ENCODE measurements around the gene GLCCI1. TPM values are rescaled to one million over a fixed set of nuclear protein-coding genes. Genes with fewer than 3 reads are reported as not detected.

The GLCCI1 gene
- 1 to 10 TPM; 6.9 to 9.0 TPM for total RNA-seq

DNA sequence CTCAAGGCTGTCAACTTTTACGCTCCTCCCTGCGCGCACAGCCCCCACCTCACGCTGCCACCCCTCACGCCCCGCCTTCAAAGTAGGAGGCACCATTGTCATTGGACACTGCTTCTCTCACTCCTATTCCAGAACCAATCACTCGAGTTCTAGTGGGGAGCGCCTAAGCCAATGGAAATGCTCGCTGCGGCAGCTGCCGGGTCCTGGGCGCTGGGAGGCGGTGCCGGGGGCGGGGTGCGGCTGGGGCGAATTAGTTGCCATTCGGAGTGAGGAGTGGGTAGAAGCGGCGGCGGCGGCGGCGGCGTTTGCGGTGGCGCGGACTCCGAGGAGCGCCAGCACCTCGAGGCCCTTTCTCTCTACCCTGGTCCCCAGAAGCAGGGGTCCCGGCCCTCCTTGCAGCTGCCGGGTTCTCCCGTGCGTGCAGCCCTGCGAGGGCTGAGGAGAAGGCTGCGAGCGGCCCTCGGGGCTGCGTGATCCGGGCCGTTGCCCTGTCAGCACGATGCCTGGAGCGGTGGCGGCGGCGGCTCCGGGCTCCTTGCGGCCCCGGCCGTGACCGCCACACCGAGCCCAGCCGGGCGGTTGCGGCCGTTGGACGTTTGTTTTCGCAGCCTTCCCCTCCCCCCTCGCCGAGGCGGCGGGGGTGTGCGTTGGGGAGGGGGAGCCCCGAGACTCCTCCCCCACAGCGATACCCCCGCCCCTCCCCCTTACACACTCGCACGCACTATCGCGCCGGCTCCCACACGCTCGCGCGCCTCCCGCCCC lies at the start of gene GLCCI1:
TSS of gene GLCCI1 (plus strand) at position 253 of the 762 bp plus-strand sequence. CDS start 555 bp downstream, outside the sequence.
- Mint-ChIP-seq H3K27me3 (peaks cover 3% of the 10 kb centered on the region), H3K4me3 (peak within 1 kb of the TSS; percentile 99), H3K36me3 (no peaks in the 10 kb centered on the region), H3K9me3 (no peaks in the 10 kb centered on the region), H3K27ac (peak within 1 kb of the TSS; percentile 90), H3K4me1 (peaks cover 19% of the 10 kb centered on the region)
- DNase-seq, result peak; percentile 97

DNA sequence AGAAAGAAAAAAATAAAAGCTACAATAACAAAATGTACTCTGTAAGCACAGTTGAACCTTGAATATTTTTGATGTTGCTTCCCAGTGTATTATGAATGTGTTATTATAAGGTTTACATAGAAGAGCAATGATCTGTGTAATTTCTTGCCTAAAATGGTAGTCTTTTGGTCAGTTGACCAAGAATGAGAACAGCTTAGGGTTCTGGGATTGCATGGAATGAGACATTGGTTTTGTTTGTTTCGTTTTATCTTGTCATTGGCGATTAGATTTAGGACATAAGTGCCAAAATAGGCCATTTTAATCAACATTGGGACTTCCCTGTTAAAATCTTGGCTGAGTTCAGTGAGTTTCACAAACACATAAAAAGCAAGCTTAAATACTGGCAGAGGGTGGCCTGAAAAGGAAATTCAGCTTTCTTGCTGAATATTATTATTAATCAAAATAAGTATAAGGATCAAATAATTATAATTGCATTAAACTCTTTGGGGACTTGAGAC lies 49.1 kb upstream of the GLCCI1 start:
- H3K27me3 Mint-ChIP-seq, result no peaks in the 10 kb centered on the region
- peaks cover 14% of the 10 kb centered on the region for H3K4me1 Mint-ChIP-seq
- no peaks in the 10 kb centered on the region for H3K9me3 Mint-ChIP-seq
- H3K27ac Mint-ChIP-seq, result no peak overlapping the region
- DNase-seq, result no peak
- no peak overlapping the region for H3K4me3 Mint-ChIP-seq
- peaks cover under 1% of the 10 kb centered on the region for H3K36me3 Mint-ChIP-seq

DNA sequence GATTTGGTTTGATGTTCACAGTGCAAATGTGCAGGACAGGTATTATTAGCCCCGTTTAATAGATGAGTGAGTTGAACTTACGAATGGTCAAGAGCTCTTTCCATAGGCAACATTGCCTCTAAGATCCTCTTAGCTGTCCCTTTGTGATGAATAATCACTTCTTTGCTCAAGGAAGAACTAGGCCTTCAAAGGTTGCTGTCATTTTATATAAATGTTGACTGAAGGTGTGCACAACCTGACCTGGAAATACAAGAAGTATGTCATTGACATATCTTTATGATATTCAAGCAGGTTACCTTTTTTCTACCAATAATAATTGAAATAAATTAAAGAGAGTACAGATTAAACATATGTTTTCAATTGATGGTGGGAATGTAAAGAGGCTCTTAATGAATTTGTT lies 48.5 kb upstream of the GLCCI1 start:
- DNase-seq, result no peak
- H3K27ac Mint-ChIP-seq, result no peak overlapping the region
- H3K4me1 Mint-ChIP-seq, result peaks cover 14% of the 10 kb centered on the region
- H3K36me3 Mint-ChIP-seq, result peaks cover 1% of the 10 kb centered on the region
- H3K4me3 Mint-ChIP-seq, result no peak overlapping the region
- H3K9me3 Mint-ChIP-seq, result no peaks in the 10 kb centered on the region
- H3K27me3 Mint-ChIP-seq, result no peaks in the 10 kb centered on the region

DNA sequence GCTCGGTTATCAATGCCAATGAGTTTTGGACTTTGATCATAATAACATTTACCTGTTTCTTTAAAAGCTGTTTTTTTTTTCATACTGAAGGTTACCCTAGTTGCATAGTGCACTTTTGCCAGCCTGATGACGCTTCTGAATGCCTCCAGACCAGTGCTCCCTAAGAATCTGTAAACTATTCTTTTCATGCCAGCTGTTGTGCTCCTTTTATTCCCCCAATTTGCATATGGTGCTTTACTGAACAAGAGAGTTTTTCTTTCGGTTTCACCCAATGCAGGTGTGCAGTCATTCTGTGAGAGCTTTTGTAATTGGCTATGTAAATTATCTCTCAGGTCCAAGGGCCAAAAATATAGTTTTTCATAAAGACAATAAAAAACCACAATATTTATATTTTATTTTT lies 48.1 kb upstream of the GLCCI1 start:
- peak; percentile 5 for DNase-seq
- Mint-ChIP-seq H3K9me3 (no peaks in the 10 kb centered on the region), H3K27me3 (no peaks in the 10 kb centered on the region), H3K4me3 (no peak overlapping the region), H3K4me1 (peaks cover 14% of the 10 kb centered on the region), H3K27ac (no peak overlapping the region), H3K36me3 (peaks cover 1% of the 10 kb centered on the region)

DNA sequence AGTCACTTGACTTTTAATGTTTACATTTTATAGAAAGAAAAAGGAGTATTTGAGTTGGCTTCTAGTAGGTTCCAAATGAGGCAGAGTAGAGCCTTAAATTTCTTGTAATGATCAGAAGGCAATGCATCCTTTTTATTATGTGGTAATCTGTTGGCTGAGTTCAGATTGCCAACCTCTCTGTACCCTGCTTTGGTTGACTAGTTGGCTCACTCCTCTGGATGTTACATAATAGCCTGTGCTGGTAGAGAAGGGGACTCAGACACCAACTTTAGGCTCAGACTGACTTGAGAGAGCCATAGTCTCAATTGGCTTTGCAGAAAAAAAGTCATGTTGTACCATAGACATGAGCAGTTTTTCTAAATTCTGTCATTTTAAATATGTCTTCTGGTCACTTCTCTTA lies 46.8 kb upstream of the GLCCI1 start:
- Mint-ChIP-seq H3K27ac (no peak overlapping the region), H3K27me3 (no peaks in the 10 kb centered on the region), H3K4me3 (no peak overlapping the region), H3K36me3 (peaks cover 1% of the 10 kb centered on the region), H3K4me1 (peaks cover 14% of the 10 kb centered on the region), H3K9me3 (no peaks in the 10 kb centered on the region)
- DNase-seq, result no peak

DNA sequence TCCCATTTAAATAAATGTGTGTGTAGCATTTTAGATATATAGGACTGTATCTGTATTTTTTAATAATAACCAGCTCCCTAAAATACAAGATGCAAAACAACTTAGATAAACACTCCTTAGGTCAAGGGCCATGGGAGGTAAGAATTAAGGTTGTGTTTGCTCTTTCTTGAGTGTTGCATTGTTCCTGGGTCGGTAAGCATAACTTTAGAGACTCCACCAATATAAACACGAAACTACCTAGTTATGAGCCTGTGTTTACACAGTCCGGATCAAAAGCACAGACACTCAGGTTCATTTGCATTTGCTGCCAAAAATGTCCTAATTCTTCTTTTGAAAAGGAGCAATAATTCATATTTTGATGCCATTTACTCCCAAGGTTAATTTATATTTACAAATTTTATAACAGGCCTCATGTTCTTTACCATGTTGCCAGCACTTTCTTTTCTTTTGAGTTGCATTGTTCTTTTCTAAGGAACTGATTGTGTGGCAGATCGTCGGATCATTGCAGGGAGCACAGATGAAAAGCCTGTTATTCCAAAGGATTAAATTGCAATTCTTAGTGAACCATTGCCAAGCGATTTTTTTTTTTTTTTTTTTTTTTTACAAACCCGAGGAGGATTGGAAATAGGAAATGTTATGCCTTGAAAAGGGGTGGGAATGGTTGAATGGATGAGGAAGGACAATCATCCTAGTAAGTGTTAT lies 45.8 kb upstream of the GLCCI1 start:
- Mint-ChIP-seq H3K36me3 (peaks cover 1% of the 10 kb centered on the region), H3K9me3 (no peaks in the 10 kb centered on the region), H3K27ac (no peak overlapping the region), H3K27me3 (no peaks in the 10 kb centered on the region), H3K4me1 (peaks cover 14% of the 10 kb centered on the region), H3K4me3 (no peak overlapping the region)
- no peak for DNase-seq

DNA sequence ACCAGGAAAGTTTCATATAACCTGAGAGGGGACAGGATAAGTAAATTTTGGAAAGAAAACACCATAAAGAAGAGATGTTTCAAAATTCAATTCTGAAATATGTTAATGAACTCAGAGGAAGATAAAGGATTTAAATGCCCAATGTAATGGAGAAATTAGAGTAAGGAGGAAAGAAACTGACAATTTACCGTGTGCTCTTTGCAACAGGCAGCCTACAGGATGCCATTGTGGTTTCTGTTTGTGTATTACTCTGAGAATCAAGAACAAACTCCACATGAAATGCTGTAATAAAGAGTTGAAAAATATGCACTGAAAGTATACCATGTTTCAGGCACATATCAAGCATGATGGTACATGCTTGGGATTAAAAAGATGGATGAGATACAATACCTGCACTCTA lies 44.8 kb upstream of the GLCCI1 start:
- no peak for DNase-seq
- Mint-ChIP-seq H3K36me3 (peaks cover 1% of the 10 kb centered on the region), H3K4me3 (no peak overlapping the region)

DNA sequence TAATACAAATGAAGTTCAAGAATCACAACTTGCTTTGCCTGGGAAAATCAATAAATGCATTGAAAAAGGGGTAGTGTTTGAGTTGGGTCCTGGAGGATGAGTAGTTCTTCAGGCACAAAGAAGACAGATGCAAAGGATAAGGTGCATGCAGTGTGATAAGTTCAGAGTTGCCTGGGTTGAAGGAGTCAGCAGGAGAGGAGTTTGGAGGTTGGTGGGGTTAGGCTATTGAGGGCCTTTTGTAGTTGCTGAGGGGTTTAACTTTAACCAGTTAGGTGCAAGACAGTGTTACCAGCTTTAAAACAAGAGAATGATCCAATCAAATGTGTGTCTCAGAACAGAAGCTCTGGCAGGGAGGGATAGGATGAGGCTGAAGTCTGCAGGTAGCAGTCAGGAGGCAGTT lies 44.3 kb upstream of the GLCCI1 start:
- Mint-ChIP-seq H3K9me3 (no peaks in the 10 kb centered on the region), H3K27ac (no peak overlapping the region), H3K27me3 (no peaks in the 10 kb centered on the region), H3K4me1 (peaks cover 13% of the 10 kb centered on the region), H3K4me3 (no peak overlapping the region), H3K36me3 (peaks cover 1% of the 10 kb centered on the region)
- no peak for DNase-seq

More for the DNA sequence above, 44.8 kb upstream of the GLCCI1 start:
- H3K27ac Mint-ChIP-seq, result no peak overlapping the region
- H3K27me3 Mint-ChIP-seq, result no peaks in the 10 kb centered on the region
- peaks cover 14% of the 10 kb centered on the region for H3K4me1 Mint-ChIP-seq
- H3K9me3 Mint-ChIP-seq, result no peaks in the 10 kb centered on the region

DNA sequence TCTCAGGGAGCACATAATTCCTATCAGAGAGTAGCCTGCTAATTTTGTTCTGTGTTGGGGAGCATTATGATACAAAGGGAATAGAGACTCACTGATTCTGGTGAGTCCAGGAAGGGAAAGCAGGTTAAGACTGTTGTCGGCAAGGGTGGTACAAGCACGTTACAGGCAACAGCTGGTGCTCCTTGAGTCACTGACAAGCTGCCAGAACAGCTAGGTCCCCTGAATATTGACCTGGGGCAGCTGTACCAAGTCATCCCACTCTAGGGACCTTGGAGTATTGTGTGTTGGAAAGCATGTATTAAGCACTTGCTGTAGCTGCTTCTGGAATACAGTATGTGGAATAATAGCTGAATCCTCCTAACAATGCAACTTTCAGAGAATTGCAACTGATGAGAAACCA lies 37.0 kb upstream of the GLCCI1 start:
- no peak for DNase-seq
- no peaks in the 10 kb centered on the region for H3K4me1 Mint-ChIP-seq
- H3K9me3 Mint-ChIP-seq, result no peaks in the 10 kb centered on the region
- H3K36me3 Mint-ChIP-seq, result no peaks in the 10 kb centered on the region
- H3K27ac Mint-ChIP-seq, result no peak overlapping the region
- H3K27me3 Mint-ChIP-seq, result no peaks in the 10 kb centered on the region
- H3K4me3 Mint-ChIP-seq, result no peak overlapping the region

DNA sequence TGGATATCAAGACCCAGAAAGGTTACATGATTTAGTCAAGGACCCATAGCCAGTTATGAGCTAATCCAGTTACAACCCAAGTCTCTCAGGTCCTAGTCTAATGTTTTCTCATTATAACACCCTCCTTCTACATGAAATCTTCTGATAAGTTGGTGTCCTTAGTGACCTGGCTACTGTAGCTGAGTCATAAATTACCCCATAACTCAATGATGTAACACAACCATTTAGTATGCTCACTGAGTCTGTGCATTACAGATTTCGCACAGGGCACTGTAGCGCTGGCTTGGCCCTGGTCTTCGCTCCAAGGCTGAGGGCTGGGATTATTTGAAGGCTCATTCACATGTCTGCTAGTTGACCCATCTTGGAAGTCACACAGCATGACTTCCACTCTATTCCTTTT lies 36.0 kb upstream of the GLCCI1 start:
- Mint-ChIP-seq H3K36me3 (no peaks in the 10 kb centered on the region), H3K27me3 (no peaks in the 10 kb centered on the region), H3K4me3 (no peak overlapping the region), H3K27ac (no peak overlapping the region), H3K9me3 (no peaks in the 10 kb centered on the region), H3K4me1 (no peaks in the 10 kb centered on the region)
- no peak for DNase-seq

DNA sequence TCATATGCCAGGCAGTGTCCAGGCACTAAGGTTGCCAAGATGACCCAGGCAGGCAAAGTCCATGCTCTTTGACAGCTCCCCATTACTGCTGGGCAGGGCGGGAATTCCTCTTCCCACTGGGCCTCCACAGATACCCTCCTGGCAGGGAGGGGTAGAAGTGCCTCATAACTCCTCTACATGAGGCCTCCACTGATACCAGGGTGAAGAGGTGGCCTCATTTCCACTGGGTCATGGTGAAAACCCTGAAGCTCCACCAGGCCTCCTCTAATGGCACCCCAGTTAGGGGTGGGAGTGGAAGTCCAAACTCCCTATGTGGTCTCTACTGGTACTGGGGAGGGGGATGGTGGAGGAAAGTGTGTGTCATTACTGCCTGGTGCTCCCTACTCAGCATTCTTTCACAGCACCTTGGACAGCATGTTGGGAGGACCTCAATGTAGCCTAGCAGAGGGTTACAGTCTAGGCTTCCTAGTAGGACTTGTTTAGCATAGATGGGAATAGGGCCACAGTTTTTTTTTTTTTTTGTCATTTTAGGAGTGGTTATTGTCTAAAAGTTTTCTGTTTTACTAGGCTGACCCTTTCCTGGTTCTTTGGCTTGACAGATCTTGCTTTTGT lies 34.6 kb upstream of the GLCCI1 start:
- H3K4me1 Mint-ChIP-seq, result no peaks in the 10 kb centered on the region
- no peak for DNase-seq
- H3K4me3 Mint-ChIP-seq, result no peak overlapping the region
- H3K36me3 Mint-ChIP-seq, result no peaks in the 10 kb centered on the region
- no peaks in the 10 kb centered on the region for H3K9me3 Mint-ChIP-seq
- H3K27ac Mint-ChIP-seq, result no peak overlapping the region
- no peaks in the 10 kb centered on the region for H3K27me3 Mint-ChIP-seq

DNA sequence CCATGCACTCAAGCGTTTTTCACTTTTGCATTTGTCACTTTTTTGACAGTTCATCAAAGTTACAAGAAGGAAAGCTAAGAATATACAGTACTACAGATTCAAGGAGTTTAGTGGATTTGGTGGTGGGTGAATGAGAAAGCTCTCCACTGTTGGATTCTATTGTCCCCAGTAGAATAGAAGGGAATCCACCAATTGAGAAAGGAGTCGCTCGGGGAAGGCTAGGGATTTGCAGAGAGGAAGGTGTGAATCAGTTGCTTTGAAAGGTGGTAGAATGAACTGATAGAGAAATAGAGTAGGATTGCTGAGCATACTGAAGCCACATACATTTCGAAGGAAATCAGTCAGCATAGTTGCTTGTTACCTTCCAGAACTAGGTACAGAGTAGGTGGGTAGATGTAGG lies 33.7 kb upstream of the GLCCI1 start:
- DNase-seq, result no peak
- Mint-ChIP-seq H3K36me3 (no peaks in the 10 kb centered on the region), H3K9me3 (no peaks in the 10 kb centered on the region), H3K4me1 (no peaks in the 10 kb centered on the region), H3K27me3 (no peaks in the 10 kb centered on the region), H3K4me3 (no peak overlapping the region), H3K27ac (no peak overlapping the region)

DNA sequence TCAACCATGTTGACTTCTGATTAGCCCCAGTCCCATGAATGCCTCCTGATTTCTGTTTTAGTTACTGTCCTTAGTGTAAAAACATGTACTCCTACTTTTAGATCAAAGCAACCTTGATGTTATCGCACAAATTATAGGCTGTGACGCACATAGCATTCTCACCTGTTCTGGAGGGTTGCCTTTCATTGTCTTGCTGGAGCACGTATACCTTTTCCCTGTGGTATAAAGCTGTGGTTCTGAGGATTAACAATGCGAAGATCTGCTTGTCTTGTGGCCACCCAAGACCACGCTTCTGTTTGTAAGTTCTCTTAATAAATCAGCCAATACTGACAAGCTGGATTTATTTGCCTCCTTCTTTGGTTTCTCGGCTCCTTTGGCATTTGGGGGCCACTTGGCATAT lies 30.1 kb upstream of the GLCCI1 start:
- no peaks in the 10 kb centered on the region for H3K27me3 Mint-ChIP-seq
- no peak overlapping the region for H3K4me3 Mint-ChIP-seq
- H3K27ac Mint-ChIP-seq, result no peak overlapping the region
- H3K4me1 Mint-ChIP-seq, result no peaks in the 10 kb centered on the region
- no peaks in the 10 kb centered on the region for H3K9me3 Mint-ChIP-seq
- DNase-seq, result no peak
- no peaks in the 10 kb centered on the region for H3K36me3 Mint-ChIP-seq

DNA sequence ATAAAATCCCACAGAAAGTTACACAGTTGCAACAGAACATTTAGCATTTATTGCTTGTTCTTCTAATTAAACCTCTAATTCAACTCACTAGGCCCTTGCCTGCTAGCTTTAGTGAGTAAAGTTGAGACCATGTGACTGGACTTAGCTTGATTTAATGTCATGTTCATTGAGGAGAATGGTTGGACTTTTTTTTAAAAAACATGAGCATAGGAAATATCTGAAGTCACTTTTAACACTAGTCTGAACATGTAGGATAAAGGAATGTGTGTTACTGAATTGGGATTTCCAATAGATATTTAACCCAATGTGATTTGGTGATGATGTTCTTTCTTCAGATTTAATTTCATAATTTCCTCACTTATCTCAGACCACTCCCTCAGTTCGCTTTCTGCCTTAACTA lies 24.6 kb upstream of the GLCCI1 start:
- no peak overlapping the region for H3K4me3 Mint-ChIP-seq
- no peaks in the 10 kb centered on the region for H3K27me3 Mint-ChIP-seq
- H3K9me3 Mint-ChIP-seq, result no peaks in the 10 kb centered on the region
- no peak for DNase-seq
- peaks cover 12% of the 10 kb centered on the region for H3K4me1 Mint-ChIP-seq
- H3K27ac Mint-ChIP-seq, result peak overlapping the region; percentile 46
- H3K36me3 Mint-ChIP-seq, result no peaks in the 10 kb centered on the region

DNA sequence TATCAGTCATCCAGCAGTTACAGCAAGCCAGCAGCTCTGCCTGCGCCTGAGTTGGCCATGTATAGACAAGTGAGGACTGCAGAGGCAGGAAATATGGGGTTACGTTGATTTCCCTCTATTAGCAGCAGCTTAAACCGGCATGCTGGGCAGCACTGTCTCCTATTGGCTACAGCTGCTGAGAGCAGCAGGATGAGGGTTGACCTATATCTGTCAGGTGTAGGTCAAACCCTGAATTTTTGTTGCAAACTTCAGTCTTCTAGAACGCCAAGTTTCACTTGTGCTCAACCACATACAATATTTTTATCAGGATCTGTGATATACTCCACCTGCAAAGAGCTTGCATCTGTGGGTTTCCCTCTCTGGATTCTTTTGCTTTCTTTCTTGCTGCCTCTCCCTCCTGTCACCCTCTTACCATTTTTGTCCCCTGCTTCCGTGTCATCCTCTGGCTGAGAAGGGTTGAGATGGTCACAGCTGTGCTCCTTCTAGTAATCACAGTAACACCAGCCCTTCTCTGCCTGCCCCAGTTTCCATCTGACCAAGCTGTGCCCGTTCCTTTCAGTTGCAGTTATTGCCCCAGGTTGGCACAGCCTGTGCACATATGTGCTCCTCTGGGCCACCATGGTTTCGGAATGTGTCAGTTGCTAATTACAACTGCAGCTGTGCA lies 23.8 kb upstream of the GLCCI1 start:
- no peaks in the 10 kb centered on the region for H3K27me3 Mint-ChIP-seq
- peak overlapping the region; percentile 60 for H3K4me3 Mint-ChIP-seq
- peaks cover 12% of the 10 kb centered on the region for H3K4me1 Mint-ChIP-seq
- no peaks in the 10 kb centered on the region for H3K9me3 Mint-ChIP-seq
- peak overlapping the region; percentile 46 for H3K27ac Mint-ChIP-seq
- no peaks in the 10 kb centered on the region for H3K36me3 Mint-ChIP-seq
- DNase-seq, result peak; percentile 46

Measured in activated naive CD8-positive, alpha-beta T cell treated with anti-CD3 and anti-CD28 coated beads for 36 hours (primary cell).